Measurements from ENCODE around the gene TDRD7.
A peak's percentile ranks its signal among the peaks of the same experiment; 100 is the strongest.

TDRD7 gene

GRCh38 chr9:97411789-97412625 lies at the start of gene TDRD7:
Gene TDRD7, plus strand, starts transcription at chr9:97412096. Its CDS starts 16,370 bp downstream, at chr9:97428466.
- H3K4me3 Mint-ChIP-seq, result peak within 1 kb of the TSS; percentile 89
- H3K36me3 Mint-ChIP-seq, result no peaks in the 10 kb centered on the region
- H3K4me1 Mint-ChIP-seq, result peaks cover 50% of the 10 kb centered on the region
- H3K9me3 Mint-ChIP-seq, result no peaks in the 10 kb centered on the region
- H3K27ac Mint-ChIP-seq, result peak within 1 kb of the TSS; percentile 86
- ATAC-seq, result peak; percentile 92
- H3K27me3 Mint-ChIP-seq, result peaks cover 22% of the 10 kb centered on the region

GRCh38 chr9:97362777-97363545 lies 48.9 kb upstream of the TDRD7 start:
- ATAC-seq, result peak; percentile 61
- Mint-ChIP-seq H3K4me3 (no peak overlapping the region), H3K36me3 (peaks cover 37% of the 10 kb centered on the region), H3K27ac (no peak overlapping the region), H3K9me3 (no peaks in the 10 kb centered on the region), H3K27me3 (no peaks in the 10 kb centered on the region), H3K4me1 (peaks cover 30% of the 10 kb centered on the region)

- ATAC-seq, result no peak
- H3K27ac Mint-ChIP-seq, result peak overlapping the region; percentile 82
- peaks cover 45% of the 10 kb centered on the region for H3K36me3 Mint-ChIP-seq
- peaks cover 30% of the 10 kb centered on the region for H3K4me1 Mint-ChIP-seq
- H3K4me3 Mint-ChIP-seq, result no peak overlapping the region
- H3K9me3 Mint-ChIP-seq, result no peaks in the 10 kb centered on the region
- no peaks in the 10 kb centered on the region for H3K27me3 Mint-ChIP-seq
These were observed 48.1 kb upstream of the TDRD7 start for GRCh38 chr9:97363661-97364299.

- no peak overlapping the region for H3K4me3 Mint-ChIP-seq
- H3K27ac Mint-ChIP-seq, result no peak overlapping the region
- peaks cover 56% of the 10 kb centered on the region for H3K36me3 Mint-ChIP-seq
- no peak for ATAC-seq
- peaks cover 30% of the 10 kb centered on the region for H3K4me1 Mint-ChIP-seq
- peaks cover 4% of the 10 kb centered on the region for H3K9me3 Mint-ChIP-seq
- no peaks in the 10 kb centered on the region for H3K27me3 Mint-ChIP-seq
These were observed 47.0 kb upstream of the TDRD7 start for GRCh38 chr9:97364769-97365490.

- Mint-ChIP-seq H3K4me3 (no peak overlapping the region), H3K27me3 (no peaks in the 10 kb centered on the region), H3K27ac (no peak overlapping the region), H3K9me3 (peaks cover 4% of the 10 kb centered on the region), H3K4me1 (peaks cover 30% of the 10 kb centered on the region), H3K36me3 (peaks cover 57% of the 10 kb centered on the region)
- no peak for ATAC-seq
These were observed 46.3 kb upstream of the TDRD7 start for GRCh38 chr9:97365634-97366033.

- H3K9me3 Mint-ChIP-seq, result peaks cover 4% of the 10 kb centered on the region
- no peak for ATAC-seq
- H3K4me1 Mint-ChIP-seq, result peaks cover 30% of the 10 kb centered on the region
- no peak overlapping the region for H3K4me3 Mint-ChIP-seq
- no peaks in the 10 kb centered on the region for H3K27me3 Mint-ChIP-seq
- H3K27ac Mint-ChIP-seq, result no peak overlapping the region
- peaks cover 62% of the 10 kb centered on the region for H3K36me3 Mint-ChIP-seq
These were observed 45.4 kb upstream of the TDRD7 start for GRCh38 chr9:97366476-97366875.

- peaks cover 4% of the 10 kb centered on the region for H3K9me3 Mint-ChIP-seq
- H3K4me3 Mint-ChIP-seq, result no peak overlapping the region
- H3K36me3 Mint-ChIP-seq, result peaks cover 66% of the 10 kb centered on the region
- H3K27me3 Mint-ChIP-seq, result no peaks in the 10 kb centered on the region
- H3K4me1 Mint-ChIP-seq, result peaks cover 30% of the 10 kb centered on the region
- no peak overlapping the region for H3K27ac Mint-ChIP-seq
- no peak for ATAC-seq
These were observed 45.0 kb upstream of the TDRD7 start for GRCh38 chr9:97366889-97367288.

GRCh38 chr9:97367729-97368128 lies 44.2 kb upstream of the TDRD7 start:
- peaks cover 74% of the 10 kb centered on the region for H3K36me3 Mint-ChIP-seq
- peaks cover 26% of the 10 kb centered on the region for H3K4me1 Mint-ChIP-seq
- no peak overlapping the region for H3K4me3 Mint-ChIP-seq
- peaks cover 4% of the 10 kb centered on the region for H3K9me3 Mint-ChIP-seq
- no peaks in the 10 kb centered on the region for H3K27me3 Mint-ChIP-seq
- H3K27ac Mint-ChIP-seq, result no peak overlapping the region
- ATAC-seq, result peak; percentile 76

GRCh38 chr9:97368964-97369363 lies 42.9 kb upstream of the TDRD7 start:
- ATAC-seq, result no peak
- peaks cover 4% of the 10 kb centered on the region for H3K9me3 Mint-ChIP-seq
- H3K36me3 Mint-ChIP-seq, result peaks cover 80% of the 10 kb centered on the region
- H3K4me3 Mint-ChIP-seq, result no peak overlapping the region
- H3K4me1 Mint-ChIP-seq, result peaks cover 14% of the 10 kb centered on the region
- no peak overlapping the region for H3K27ac Mint-ChIP-seq
- H3K27me3 Mint-ChIP-seq, result no peaks in the 10 kb centered on the region

- Mint-ChIP-seq H3K4me3 (no peak overlapping the region), H3K27me3 (no peaks in the 10 kb centered on the region), H3K4me1 (no peaks in the 10 kb centered on the region), H3K27ac (no peak overlapping the region), H3K36me3 (peaks cover 84% of the 10 kb centered on the region), H3K9me3 (peaks cover 4% of the 10 kb centered on the region)
- no peak for ATAC-seq
These were observed 39.3 kb upstream of the TDRD7 start for GRCh38 chr9:97372580-97372979.

- Mint-ChIP-seq H3K9me3 (peaks cover 4% of the 10 kb centered on the region), H3K27me3 (no peaks in the 10 kb centered on the region), H3K4me1 (no peaks in the 10 kb centered on the region), H3K4me3 (no peak overlapping the region), H3K27ac (no peak overlapping the region), H3K36me3 (peaks cover 84% of the 10 kb centered on the region)
- no peak for ATAC-seq
These were observed 38.6 kb upstream of the TDRD7 start for GRCh38 chr9:97373331-97373730.

GRCh38 chr9:97374811-97375210 lies 37.1 kb upstream of the TDRD7 start:
- no peak overlapping the region for H3K27ac Mint-ChIP-seq
- no peaks in the 10 kb centered on the region for H3K27me3 Mint-ChIP-seq
- peaks cover 75% of the 10 kb centered on the region for H3K36me3 Mint-ChIP-seq
- H3K9me3 Mint-ChIP-seq, result no peaks in the 10 kb centered on the region
- ATAC-seq, result no peak
- H3K4me3 Mint-ChIP-seq, result no peak overlapping the region
- no peaks in the 10 kb centered on the region for H3K4me1 Mint-ChIP-seq

GRCh38 chr9:97376902-97377301 lies 35.0 kb upstream of the TDRD7 start:
- no peak for ATAC-seq
- no peak overlapping the region for H3K27ac Mint-ChIP-seq
- no peak overlapping the region for H3K4me3 Mint-ChIP-seq
- no peaks in the 10 kb centered on the region for H3K9me3 Mint-ChIP-seq
- no peaks in the 10 kb centered on the region for H3K4me1 Mint-ChIP-seq
- peaks cover 67% of the 10 kb centered on the region for H3K36me3 Mint-ChIP-seq
- H3K27me3 Mint-ChIP-seq, result no peaks in the 10 kb centered on the region

- Mint-ChIP-seq H3K4me1 (peaks cover 13% of the 10 kb centered on the region), H3K27ac (no peak overlapping the region), H3K36me3 (peaks cover 24% of the 10 kb centered on the region), H3K9me3 (no peaks in the 10 kb centered on the region), H3K4me3 (no peak overlapping the region), H3K27me3 (peaks cover 16% of the 10 kb centered on the region)
- peak; percentile 61 for ATAC-seq
These were observed 29.7 kb upstream of the TDRD7 start for GRCh38 chr9:97382099-97382718.
